A549 (cell line): ENCODE results near the gene PSMC3IP. TPM values are rescaled to one million over a fixed set of nuclear protein-coding genes. Genes with fewer than 3 reads are reported as not detected.

Experiments used
- ATAC-seq, 2 experiments: fragments of 200-7000 bp in 1 of 2; fragments of >200 bp in 1 of 2; cut with Nextera tagmentation in 1 of 2; cut with Tn5 transposase in 1 of 2; 3 replicates each; pipeline versions ENCODE4 v1.8.0 to v1.9.1; 2018 to 2020; ENCODE audit warnings: mild to moderate bottlenecking in 1 of 2, moderate library complexity in 1 of 2
- CTCF ChIA-PET: fragments of 300-600 bp; sonication (Branson Sonifier 250); formaldehyde crosslinking; extraction: SDS; loops from one replicate; lab custom pipeline; 2021; ENCODE audit warnings: antibody characterized with exemption, inconsistent platforms; lab: Yijun Ruan, JAX
- POLR2A ChIA-PET: fragments of 350-600 bp; formaldehyde crosslinking; extraction: SDS; loops from one replicate; lab custom pipeline; 2021; ENCODE audit warnings: antibody characterized with exemption, inconsistent platforms; lab: Yijun Ruan, JAX
- DNase-seq, 2 experiments: peaks; one replicate each; pipeline versions ENCODE4 v3.0.0 to v3.0.0-alpha.2; 2011 to 2016; ENCODE audit warnings: low read depth in 1 of 2, low spot score in 1 of 2
- FAIRE-seq: peaks from 2 replicates; lab custom pipeline; 2011; peaks lifted over from hg19 to GRCh38; lab: Jason Lieb, UNC
- H3K27ac ChIP-seq, 2 experiments: fragments of >200 bp; sonication (Bioruptor Twin); formaldehyde crosslinking; 3 replicates each; pipeline ENCODE4 v1.5.1; 2016 to 2017
- H3K4me1 ChIP-seq: fragments of >200 bp; sonication (Bioruptor Twin); formaldehyde crosslinking; 3 replicates; pipeline ENCODE4 v1.6.1; 2016
- H3K4me2 ChIP-seq: fragments of >200 bp; sonication (Bioruptor Twin); formaldehyde crosslinking; 3 replicates; pipeline ENCODE4 v1.6.1; 2016
- H3K4me3 ChIP-seq: fragments of >200 bp; sonication (Bioruptor Twin); formaldehyde crosslinking; 3 replicates; pipeline ENCODE4 v1.5.1; 2016
- H3K9me3 ChIP-seq: fragments of >200 bp; sonication (Bioruptor Twin); formaldehyde crosslinking; 3 replicates; pipeline ENCODE4 v1.6.1; 2016
- BHLHE40 ChIP-seq: IDR thresholded peaks from 2 replicates; pipeline ENCODE4 v1.6.1; 2012; ENCODE audit warnings: low read depth, low read length, inconsistent platforms
- CBX2 ChIP-seq: fragments of 200-600 bp; sonication (generic); IDR thresholded peaks from 2 replicates; pipeline ENCODE4 v1.6.1; 2016; ENCODE audit warnings: low read depth, mild to moderate bottlenecking, borderline replicate concordance
- CHD2 ChIP-seq: fragments of 150-350 bp; IDR thresholded peaks from 2 replicates; pipeline ENCODE4 v1.6.1; 2014; ENCODE audit warnings: low read length; ENCODE audit not compliant: partially characterized antibody
- FOSB ChIP-seq: fragments of 250-450 bp; sonication (Bioruptor Pico); IDR thresholded peaks from 2 replicates; pipeline ENCODE4 v1.5.0; 2020; ENCODE audit warnings: mild to moderate bottlenecking, moderate library complexity
- GATA3 ChIP-seq: IDR thresholded peaks from 2 replicates; pipeline ENCODE4 v1.6.1; 2012; ENCODE audit warnings: borderline replicate concordance
- HOXA7 ChIP-seq: fragments of 250-450 bp; sonication (Bioruptor Pico); IDR thresholded peaks from 2 replicates; pipeline ENCODE4 v1.5.0; 2020; ENCODE audit warnings: mild to moderate bottlenecking, moderate library complexity
- HOXB13 ChIP-seq: fragments of 250-450 bp; sonication (Bioruptor Pico); IDR thresholded peaks from 2 replicates; pipeline ENCODE4 v1.5.0; 2020; ENCODE audit warnings: low read depth, mild to moderate bottlenecking, moderate library complexity
- HOXB5 ChIP-seq: fragments of 250-450 bp; sonication (Bioruptor Pico); IDR thresholded peaks from 2 replicates; pipeline ENCODE4 v1.5.0; 2020; ENCODE audit warnings: mild to moderate bottlenecking, moderate library complexity
- JUN ChIP-seq, 2 experiments: fragments of >200 bp; sonication (Bioruptor Twin); formaldehyde crosslinking; IDR thresholded peaks; 2 replicates in 1 of 2; 3 replicates in 1 of 2; pipeline ENCODE4 v1.6.1; 2016 to 2017
- MAZ ChIP-seq: fragments of 150-350 bp; IDR thresholded peaks from 2 replicates; pipeline ENCODE4 v1.6.1; 2014; ENCODE audit warnings: antibody characterized with exemption, low read depth, low read length, borderline replicate concordance
- MYC ChIP-seq: IDR thresholded peaks from 2 replicates; pipeline ENCODE4 v1.6.1; 2012; ENCODE audit warnings: mild to moderate bottlenecking, inconsistent platforms, low read length, improper control_type of control experiment, borderline replicate concordance
- PHF8 ChIP-seq: fragments of 200-600 bp; sonication (generic); IDR thresholded peaks from 2 replicates; pipeline ENCODE4 v1.6.1; 2016; ENCODE audit warnings: low read depth, mild to moderate bottlenecking, antibody characterized with exemption, moderate library complexity, borderline replicate concordance
- POLR2A ChIP-seq: IDR thresholded peaks from 2 replicates; pipeline ENCODE4 v1.6.1; 2012; ENCODE audit warnings: mild to moderate bottlenecking, low read length
- RAD21 ChIP-seq, 2 experiments: fragments of >200 bp in 1 of 2; sonication (Bioruptor Twin) in 1 of 2; formaldehyde crosslinking in 1 of 2; IDR thresholded peaks in 1 of 2; conservative IDR thresholded peaks in 1 of 2; 2 replicates in 1 of 2; 3 replicates in 1 of 2; pipeline ENCODE4 v1.6.1; 2012 to 2018; ENCODE audit warnings: inconsistent platforms in 1 of 2
- TP53 ChIP-seq: fragments of 250-450 bp; sonication (Bioruptor Pico); IDR thresholded peaks from 2 replicates; pipeline ENCODE4 v1.5.0; 2021; ENCODE audit warnings: mild to moderate bottlenecking, moderate library complexity
- ZC3H11A ChIP-seq: fragments of 450-650 bp; IDR thresholded peaks from 2 replicates; pipeline ENCODE4 v1.6.1; 2014; ENCODE audit warnings: antibody characterized with exemption, mild to moderate bottlenecking
- ZFP36 ChIP-seq: fragments of 450-650 bp; IDR thresholded peaks from 2 replicates; pipeline ENCODE4 v1.6.1; 2014; ENCODE audit warnings: borderline replicate concordance; ENCODE audit not compliant: partially characterized antibody
- ZNF302 ChIP-seq: fragments of 250-450 bp; sonication (Bioruptor Pico); IDR thresholded peaks from 2 replicates; pipeline ENCODE4 v1.9.0; 2021; ENCODE audit warnings: inconsistent platforms, mild to moderate bottlenecking, moderate library complexity
- WGBS: methylation state at CpG from one replicate; pipeline ENCODE4 v1.1.6; 2017; ENCODE audit errors: missing lambda C conversion rate; 5-methylcytosine and 5-hydroxymethylcytosine counted together
- polyA plus RNA-seq, 4 experiments: library from polyadenylated mRNA; depleted of rRNA in 3 of 4; stranded (reverse); fragments of >200 nt; fragmentation: RNase III in 1 of 4; extraction: RNeasy Plus Mini Kit Qiagen cat#74134 plus additional on column Dnase treatment in 1 of 4; gene quantifications; 2 replicates in 3 of 4; 3 replicates in 1 of 4; pipeline ENCODE4 v1.2.3, GENCODE V29; 2011 to 2017
- TF ChIP-seq, protein P1 (sequence below): IDR thresholded peaks from 2 replicates; pipeline ENCODE4 v1.6.1; 2012
- TF ChIP-seq, protein P2 (sequence below): fragments of 450-650 bp; IDR thresholded peaks from 2 replicates; pipeline ENCODE4 v1.6.1; 2014; ENCODE audit warnings: antibody characterized with exemption
- TF ChIP-seq, protein P3 (sequence below): IDR thresholded peaks from 2 replicates; pipeline ENCODE4 v1.6.1; 2012; ENCODE audit warnings: low read depth, borderline replicate concordance
- TF ChIP-seq, protein P4 (sequence below): fragments of 250-450 bp; sonication (Bioruptor Pico); IDR thresholded peaks from 2 replicates; pipeline ENCODE4 v1.5.0; 2020; ENCODE audit warnings: low read depth, mild to moderate bottlenecking, moderate library complexity

Gene PSMC3IP
- polyA plus RNA-seq, 2 of the 4 experiments (the other 2 are of a cell fraction) = 26.1 to 37.9 TPM

DNA sequence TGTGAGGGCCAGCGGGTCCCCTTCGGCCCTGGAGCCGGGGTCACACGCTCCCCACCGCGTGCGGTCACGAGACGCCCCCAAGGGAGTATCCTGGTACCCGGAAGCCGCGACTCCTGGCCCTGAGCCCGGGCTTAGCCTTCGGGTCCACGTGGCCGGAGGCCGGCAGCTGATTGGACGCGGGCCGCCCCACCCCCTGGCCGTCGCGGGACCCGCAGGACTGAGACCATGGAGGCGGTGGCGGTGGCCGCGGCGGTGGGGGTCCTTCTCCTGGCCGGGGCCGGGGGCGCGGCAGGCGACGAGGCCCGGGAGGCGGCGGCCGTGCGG, 41.5 kb downstream of the PSMC3IP start, which contains the start of gene NAGLU:
Gene NAGLU (plus strand): TSS at position 194 of the 324 bp plus-strand sequence. CDS start 32 bp downstream, at position 226.
- peak within 1 kb of the TSS; percentile 82 for H3K4me3 ChIP-seq
- POLR2A ChIA-PET = interaction anchor here (0.5 to 2.1 kb wide), 16 partner anchors 9 to 463 kb away, joined by 3 to 22 read pairs (median 6); partner anchors contain the start of genes CAVIN1, PLEKHH3, PSMC3IP and RETREG3
- TF ChIP-seq PHF8 (peak; percentile 14; the same call in 1 of the 2 replicates), JUN (IDR thresholded peaks at IDR 0.05) (peak; percentile 83 to 96; a peak in 4 of 5 replicates), ZC3H11A (no peak), BHLHE40 (peak; percentile 93), RAD21 (conservative IDR thresholded peaks at IDR 0.05 in 1 of 2, IDR thresholded peaks at IDR 0.05 in 1 of 2) (no peak), GATA3 (peak; percentile 41; the same call in 1 of the 2 replicates), TP53 (CRISPR knock-in tag) (peak; percentile 61; the same call in 1 of the 2 replicates), MAZ (0 out of 2 replicates have a peak, but pooled peaks have one; percentile 19), POLR2A (peak; percentile 54), MYC (peak; percentile 85), FOSB (CRISPR knock-in tag) (no peak)
- TF ChIP-seq, protein P1, sequence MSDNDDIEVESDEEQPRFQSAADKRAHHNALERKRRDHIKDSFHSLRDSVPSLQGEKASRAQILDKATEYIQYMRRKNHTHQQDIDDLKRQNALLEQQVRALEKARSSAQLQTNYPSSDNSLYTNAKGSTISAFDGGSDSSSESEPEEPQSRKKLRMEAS = peak; percentile 87
- TF ChIP-seq, protein P2, sequence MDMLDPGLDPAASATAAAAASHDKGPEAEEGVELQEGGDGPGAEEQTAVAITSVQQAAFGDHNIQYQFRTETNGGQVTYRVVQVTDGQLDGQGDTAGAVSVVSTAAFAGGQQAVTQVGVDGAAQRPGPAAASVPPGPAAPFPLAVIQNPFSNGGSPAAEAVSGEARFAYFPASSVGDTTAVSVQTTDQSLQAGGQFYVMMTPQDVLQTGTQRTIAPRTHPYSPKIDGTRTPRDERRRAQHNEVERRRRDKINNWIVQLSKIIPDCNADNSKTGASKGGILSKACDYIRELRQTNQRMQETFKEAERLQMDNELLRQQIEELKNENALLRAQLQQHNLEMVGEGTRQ = peak; percentile 97
- TF ChIP-seq, protein P3, sequence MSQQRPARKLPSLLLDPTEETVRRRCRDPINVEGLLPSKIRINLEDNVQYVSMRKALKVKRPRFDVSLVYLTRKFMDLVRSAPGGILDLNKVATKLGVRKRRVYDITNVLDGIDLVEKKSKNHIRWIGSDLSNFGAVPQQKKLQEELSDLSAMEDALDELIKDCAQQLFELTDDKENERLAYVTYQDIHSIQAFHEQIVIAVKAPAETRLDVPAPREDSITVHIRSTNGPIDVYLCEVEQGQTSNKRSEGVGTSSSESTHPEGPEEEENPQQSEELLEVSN = peak; percentile 70; the same call in 1 of the 2 replicates
- TF ChIP-seq, all 56 proteins: peak for 11
- 0% methylated on average over 1 of the region's 40 CpGs for WGBS
- H3K4me1 ChIP-seq = peaks cover 31% of the 10 kb centered on the region
- no peak for FAIRE-seq
- H3K9me3 ChIP-seq = no peaks in the 10 kb centered on the region
- ATAC-seq = peak; percentile 88 to 89
- H3K4me2 ChIP-seq = peak within 1 kb of the TSS; percentile 74
- peak; percentile 91 to 100 for DNase-seq
- peak within 1 kb of the TSS; percentile 93 to 97 for H3K27ac ChIP-seq
- CTCF ChIA-PET = interaction anchor here (0.7 to 6.8 kb wide), 15 partner anchors 9 to 516 kb away, joined by 3 to 42 read pairs (median 4); partner anchors contain the start of genes HSD17B1 and NKIRAS2

DNA sequence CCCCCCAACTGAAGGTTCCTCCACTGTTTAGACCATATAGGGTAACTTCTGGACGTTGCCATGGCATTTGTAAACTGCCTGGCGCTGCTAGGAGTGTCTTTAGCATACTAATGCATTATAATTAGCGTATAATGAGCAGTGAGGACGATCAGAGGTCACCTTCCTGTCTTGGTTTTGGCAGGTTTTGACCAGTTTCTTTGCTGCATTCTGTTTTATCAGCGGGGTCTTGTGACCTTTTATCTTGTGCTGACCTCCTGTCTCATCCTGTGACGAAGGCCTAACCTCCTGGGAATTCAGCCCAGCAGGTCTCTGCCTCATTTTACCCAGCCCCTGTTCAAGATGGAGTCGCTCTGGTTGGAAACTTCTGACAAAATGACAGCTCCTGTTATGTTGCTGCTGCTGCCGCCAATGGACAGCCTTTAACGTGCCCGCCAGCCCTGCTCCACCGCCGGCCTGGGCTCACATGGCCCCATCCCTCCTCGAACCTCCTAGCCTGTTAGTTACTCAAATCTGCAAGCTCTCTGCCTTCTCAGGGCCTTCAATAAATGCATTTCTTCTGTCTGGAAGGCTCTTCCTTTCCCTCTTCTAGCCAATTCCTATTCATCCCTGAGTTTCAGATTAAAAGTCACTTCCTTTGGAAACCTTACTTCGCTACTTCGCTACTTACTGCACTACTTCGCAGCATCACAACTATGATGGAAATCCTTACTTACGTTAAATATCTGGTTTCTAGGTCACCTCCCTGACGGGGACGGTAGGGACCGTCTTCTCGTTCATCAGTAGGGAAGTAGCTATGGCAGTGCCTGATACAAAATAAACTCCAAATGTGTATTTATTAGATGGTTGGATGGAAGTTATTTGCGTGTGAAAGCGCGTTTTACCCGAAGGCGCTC, 42.1 kb downstream of the PSMC3IP start:
- Histone ChIP-seq H3K4me2 (peak overlapping the region; percentile 74), H3K27ac (peak overlapping the region; percentile 93 to 97), H3K9me3 (no peaks in the 10 kb centered on the region), H3K4me1 (peaks cover 32% of the 10 kb centered on the region), H3K4me3 (peak overlapping the region; percentile 82)
- POLR2A ChIA-PET = interaction anchor here (0.5 to 2.1 kb wide), 14 partner anchors 13 to 463 kb away, joined by 3 to 22 read pairs (median 6); partner anchors contain the start of genes CAVIN1, PLEKHH3, PSMC3IP and RPL27
- WGBS = 54% methylated on average over 26 of the region's 26 CpGs
- DNase-seq (no peak), ATAC-seq (peak; percentile 19 to 32), FAIRE-seq (no peak)
- TF ChIP-seq ZNF302 (CRISPR knock-in tag) = no peak
- no peak for TF ChIP-seq CBX2
- TF ChIP-seq, protein P3 = no peak
- TF ChIP-seq ZFP36 = no peak
- no peak for TF ChIP-seq CHD2
- TF ChIP-seq FOSB (CRISPR knock-in tag) = no peak
- 0 out of 2 replicates have a peak, but pooled peaks have one; percentile 19 for TF ChIP-seq HOXA7 (CRISPR knock-in tag)
- TF ChIP-seq, protein P4, sequence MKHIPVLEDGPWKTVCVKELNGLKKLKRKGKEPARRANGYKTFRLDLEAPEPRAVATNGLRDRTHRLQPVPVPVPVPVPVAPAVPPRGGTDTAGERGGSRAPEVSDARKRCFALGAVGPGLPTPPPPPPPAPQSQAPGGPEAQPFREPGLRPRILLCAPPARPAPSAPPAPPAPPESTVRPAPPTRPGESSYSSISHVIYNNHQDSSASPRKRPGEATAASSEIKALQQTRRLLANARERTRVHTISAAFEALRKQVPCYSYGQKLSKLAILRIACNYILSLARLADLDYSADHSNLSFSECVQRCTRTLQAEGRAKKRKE (CRISPR knock-in tag) = peak; percentile 67; the same call in 1 of the 2 replicates
- peak; percentile 19; the same call in 1 of the 2 replicates for TF ChIP-seq HOXB5
- TF ChIP-seq, protein P2 = no peak
- TF ChIP-seq TP53 (CRISPR knock-in tag) = 0 out of 2 replicates have a peak, but pooled peaks have one; percentile 22
- TF ChIP-seq PHF8 = 0 out of 2 replicates have a peak, but pooled peaks have one; percentile 46
- peak; percentile 65; the same call in 1 of the 2 replicates for TF ChIP-seq HOXB13 (CRISPR knock-in tag)
- CTCF ChIA-PET = interaction anchor here (0.7 to 6.8 kb wide), 13 partner anchors 8 to 510 kb away, joined by 3 to 42 read pairs (median 4); partner anchors contain the start of gene HSD17B1
